ENCODE results near the gene CYSTM1.

DNA sequence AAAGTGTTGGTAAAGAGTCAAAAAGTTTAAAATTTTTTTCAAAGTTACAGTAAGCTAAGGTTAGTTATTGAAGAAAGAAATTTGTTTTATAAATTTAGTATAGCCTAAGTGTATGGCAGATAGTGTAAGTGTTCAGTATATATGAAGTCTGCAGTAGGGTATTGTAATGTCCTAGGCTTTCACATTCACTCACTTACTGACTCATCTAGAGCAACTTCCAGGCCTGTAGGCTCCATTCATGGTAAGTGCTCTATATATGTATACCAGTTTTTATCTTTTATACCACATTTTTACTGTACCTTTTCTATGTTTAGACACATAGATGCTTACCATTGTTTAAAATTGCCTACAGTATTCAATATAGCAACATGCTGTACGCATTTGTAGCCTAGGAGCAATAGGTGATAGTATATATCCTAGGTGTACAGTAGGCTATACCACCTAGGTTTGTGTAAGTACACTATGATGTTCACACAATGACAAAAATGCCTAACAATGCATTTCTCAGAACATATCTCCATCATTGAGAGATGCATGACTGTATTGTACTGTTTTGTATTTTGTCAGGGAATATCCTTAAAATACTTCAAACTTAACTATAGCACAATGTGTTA, 38.5 kb downstream of the CYSTM1 start:
- TF ChIP-seq, protein P1, sequence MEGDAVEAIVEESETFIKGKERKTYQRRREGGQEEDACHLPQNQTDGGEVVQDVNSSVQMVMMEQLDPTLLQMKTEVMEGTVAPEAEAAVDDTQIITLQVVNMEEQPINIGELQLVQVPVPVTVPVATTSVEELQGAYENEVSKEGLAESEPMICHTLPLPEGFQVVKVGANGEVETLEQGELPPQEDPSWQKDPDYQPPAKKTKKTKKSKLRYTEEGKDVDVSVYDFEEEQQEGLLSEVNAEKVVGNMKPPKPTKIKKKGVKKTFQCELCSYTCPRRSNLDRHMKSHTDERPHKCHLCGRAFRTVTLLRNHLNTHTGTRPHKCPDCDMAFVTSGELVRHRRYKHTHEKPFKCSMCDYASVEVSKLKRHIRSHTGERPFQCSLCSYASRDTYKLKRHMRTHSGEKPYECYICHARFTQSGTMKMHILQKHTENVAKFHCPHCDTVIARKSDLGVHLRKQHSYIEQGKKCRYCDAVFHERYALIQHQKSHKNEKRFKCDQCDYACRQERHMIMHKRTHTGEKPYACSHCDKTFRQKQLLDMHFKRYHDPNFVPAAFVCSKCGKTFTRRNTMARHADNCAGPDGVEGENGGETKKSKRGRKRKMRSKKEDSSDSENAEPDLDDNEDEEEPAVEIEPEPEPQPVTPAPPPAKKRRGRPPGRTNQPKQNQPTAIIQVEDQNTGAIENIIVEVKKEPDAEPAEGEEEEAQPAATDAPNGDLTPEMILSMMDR (IDR thresholded peaks at IDR 0.05), result no peak
- TF ChIP-seq POLR2AphosphoS5 (IDR thresholded peaks at IDR 0.05) (no peak), POLR2A (IDR thresholded peaks at IDR 0.05) (no peak), EP300 (IDR thresholded peaks at IDR 0.05) (no peak)

Data from suprapubic skin (tissue), 4 donors.